HEK293 (cell line): ENCODE data around the gene IP6K3.

ENCODE experiments used
- CTCF ChIA-PET: fragments of 350-600 bp; formaldehyde crosslinking; extraction: SDS; loops from one replicate; lab custom pipeline; 2021; ENCODE audit warnings: antibody characterized with exemption; lab: Yijun Ruan, JAX
- POLR2A ChIA-PET: fragments of 300-600 bp; formaldehyde crosslinking; extraction: SDS; loops from one replicate; lab custom pipeline; 2020; ENCODE audit warnings: antibody characterized with exemption, inconsistent platforms; lab: Yijun Ruan, JAX
- H3K27ac ChIP-seq: fragments of 200-500 bp; sonication (Bioruptor generic); 2 replicates; pipeline ENCODE4 v1.5.1; 2014; ENCODE audit warnings: low read depth, low read length, control low read depth, inconsistent platforms; ENCODE audit errors: extremely low read depth
- H3K36me3 ChIP-seq, 2 experiments: fragments of 200-500 bp in 1 of 2; sonication (Bioruptor generic) in 1 of 2; 1 replicate in 1 of 2; 2 replicates in 1 of 2; pipeline ENCODE4 v1.5.1; 2014 to 2017; ENCODE audit warnings: inconsistent platforms in 2 of 2, low read length in 2 of 2; ENCODE audit not compliant: control insufficient read depth in 2 of 2, insufficient read depth in 1 of 2
- H3K4me1 ChIP-seq: fragments of 200-500 bp; sonication (Bioruptor generic); 2 replicates; pipeline ENCODE4 v1.5.1; 2014; ENCODE audit warnings: mild to moderate bottlenecking, low read length, inconsistent platforms; ENCODE audit not compliant: control insufficient read depth, insufficient read depth
- H3K4me3 ChIP-seq: 2 replicates; pipeline ENCODE4 v1.5.1; 2011; ENCODE audit warnings: low read depth, mild to moderate bottlenecking, control low read depth, low read length, moderate library complexity
- H3K9me3 ChIP-seq: fragments of 200-500 bp; sonication (Bioruptor generic); 2 replicates; pipeline ENCODE4 v1.5.1; 2014; ENCODE audit warnings: low read depth, low read length, inconsistent platforms; ENCODE audit not compliant: control insufficient read depth, insufficient read depth
- CTCF ChIP-seq: fragments of 450-650 bp; formaldehyde crosslinking; IDR thresholded peaks from 2 replicates; pipeline ENCODE4 v1.5.1; 2016; ENCODE audit warnings: missing biosample characterization, missing genetic modification characterization
- EGR2 ChIP-seq: fragments of 450-650 bp; formaldehyde crosslinking; IDR thresholded peaks from 2 replicates; pipeline ENCODE4 v1.5.1; 2016; ENCODE audit warnings: low read depth, missing biosample characterization, missing genetic modification characterization
- GLIS2 ChIP-seq: fragments of 450-650 bp; formaldehyde crosslinking; IDR thresholded peaks from 2 replicates; pipeline ENCODE4 v1.5.1; 2016; ENCODE audit warnings: missing biosample characterization, missing genetic modification characterization
- KLF7 ChIP-seq: fragments of 450-650 bp; formaldehyde crosslinking; IDR thresholded peaks from 2 replicates; pipeline ENCODE4 v1.5.1; 2016; ENCODE audit warnings: missing biosample characterization, missing genetic modification characterization, borderline replicate concordance
- MZF1 ChIP-seq: fragments of 450-650 bp; formaldehyde crosslinking; IDR thresholded peaks from 2 replicates; pipeline ENCODE4 v1.5.1; 2017; ENCODE audit warnings: missing biosample characterization, missing genetic modification characterization, borderline replicate concordance
- PRDM6 ChIP-seq: fragments of 450-650 bp; formaldehyde crosslinking; IDR thresholded peaks from 2 replicates; pipeline ENCODE4 v1.5.1; 2017; ENCODE audit warnings: missing biosample characterization, missing genetic modification characterization
- ZBTB10 ChIP-seq: fragments of 450-650 bp; formaldehyde crosslinking; IDR thresholded peaks from 2 replicates; pipeline ENCODE4 v1.5.1; 2016; ENCODE audit warnings: missing biosample characterization, missing genetic modification characterization
- ZBTB44 ChIP-seq: fragments of 450-650 bp; IDR thresholded peaks from 2 replicates; pipeline ENCODE4 v1.5.1; 2018; ENCODE audit warnings: missing biosample characterization, mild to moderate bottlenecking, missing genetic modification characterization
- ZBTB6 ChIP-seq: fragments of 450-650 bp; formaldehyde crosslinking; IDR thresholded peaks from 2 replicates; pipeline ENCODE4 v1.5.1; 2017; ENCODE audit warnings: missing biosample characterization, missing genetic modification characterization
- ZFP69B ChIP-seq: fragments of 450-650 bp; formaldehyde crosslinking; IDR thresholded peaks from 2 replicates; pipeline ENCODE4 v1.5.1; 2016; ENCODE audit warnings: missing biosample characterization, missing genetic modification characterization
- ZNF112 ChIP-seq: fragments of 450-650 bp; formaldehyde crosslinking; IDR thresholded peaks from 2 replicates; pipeline ENCODE4 v1.5.0; 2017; ENCODE audit warnings: missing biosample characterization, missing genetic modification characterization
- ZNF155 ChIP-seq: fragments of 450-650 bp; formaldehyde crosslinking; IDR thresholded peaks from 2 replicates; pipeline ENCODE4 v1.5.1; 2016; ENCODE audit warnings: missing biosample characterization, missing genetic modification characterization
- ZNF169 ChIP-seq: fragments of 450-650 bp; formaldehyde crosslinking; IDR thresholded peaks from 2 replicates; pipeline ENCODE4 v1.5.1; 2016; ENCODE audit warnings: missing biosample characterization, missing genetic modification characterization
- ZNF175 ChIP-seq: fragments of 450-650 bp; formaldehyde crosslinking; IDR thresholded peaks from 2 replicates; pipeline ENCODE4 v1.5.1; 2016; ENCODE audit warnings: missing biosample characterization, missing genetic modification characterization
- ZNF274 ChIP-seq, 2 experiments: fragments of 200-500 bp in 1 of 2; fragments of 450-650 bp in 1 of 2; sonication (Bioruptor generic) in 1 of 2; formaldehyde crosslinking in 1 of 2; IDR thresholded peaks; 2 replicates each; pipeline versions ENCODE4 v1.5.1 to v1.6.1; 2014 to 2016; ENCODE audit warnings: borderline replicate concordance in 1 of 2, inconsistent platforms in 1 of 2, low read length in 1 of 2, missing biosample characterization in 1 of 2, missing genetic modification characterization in 1 of 2
- ZNF292 ChIP-seq: fragments of 450-650 bp; formaldehyde crosslinking; IDR thresholded peaks from 2 replicates; pipeline ENCODE4 v1.5.1; 2016; ENCODE audit warnings: low read depth, missing biosample characterization, missing genetic modification characterization, borderline replicate concordance
- ZNF324 ChIP-seq: fragments of 450-650 bp; formaldehyde crosslinking; IDR thresholded peaks from 2 replicates; pipeline ENCODE4 v1.5.1; 2016; ENCODE audit warnings: missing biosample characterization, missing genetic modification characterization
- ZNF354C ChIP-seq: fragments of 450-650 bp; formaldehyde crosslinking; IDR thresholded peaks from 2 replicates; pipeline ENCODE4 v1.5.1; 2016; ENCODE audit warnings: missing biosample characterization, missing genetic modification characterization, low read depth, borderline replicate concordance
- ZNF398 ChIP-seq: fragments of 450-650 bp; formaldehyde crosslinking; IDR thresholded peaks from 2 replicates; pipeline ENCODE4 v1.5.1; 2017; ENCODE audit warnings: missing biosample characterization, missing genetic modification characterization
- ZNF48 ChIP-seq: fragments of 450-650 bp; formaldehyde crosslinking; IDR thresholded peaks from 2 replicates; pipeline ENCODE4 v1.5.1; 2016; ENCODE audit warnings: missing biosample characterization, missing genetic modification characterization
- ZNF561 ChIP-seq: fragments of 450-650 bp; IDR thresholded peaks from 2 replicates; pipeline ENCODE4 v1.5.1; 2018; ENCODE audit warnings: missing biosample characterization, missing genetic modification characterization, borderline replicate concordance
- ZNF664 ChIP-seq: fragments of 450-650 bp; formaldehyde crosslinking; IDR thresholded peaks from 2 replicates; pipeline ENCODE4 v1.5.1; 2016; ENCODE audit warnings: missing biosample characterization, missing genetic modification characterization
- ZNF791 ChIP-seq: fragments of 450-650 bp; formaldehyde crosslinking; IDR thresholded peaks from 2 replicates; pipeline ENCODE4 v1.5.1; 2016; ENCODE audit warnings: missing biosample characterization, missing genetic modification characterization
- ZNF837 ChIP-seq: fragments of 450-650 bp; formaldehyde crosslinking; IDR thresholded peaks from 2 replicates; pipeline ENCODE4 v1.5.1; 2016; ENCODE audit warnings: missing biosample characterization, missing genetic modification characterization
- ZSCAN23 ChIP-seq: fragments of 450-650 bp; formaldehyde crosslinking; IDR thresholded peaks from 2 replicates; pipeline ENCODE4 v1.5.1; 2016; ENCODE audit warnings: missing biosample characterization, missing genetic modification characterization
- ZSCAN30 ChIP-seq: fragments of 450-650 bp; IDR thresholded peaks from 2 replicates; pipeline ENCODE4 v1.5.1; 2018; ENCODE audit warnings: missing biosample characterization, mild to moderate bottlenecking, missing genetic modification characterization, moderate library complexity

Gene IP6K3

GRCh38 chr6:33784787-33785186 lies 38.1 kb upstream of the IP6K3 start (continued):
- TF ChIP-seq EGR2 (no peak), ZNF837 (tag by site-specific recombination) (no peak), ZNF398 (tag by site-specific recombination) (no peak), ZNF48 (no peak), ZNF169 (no peak), ZNF175 (tag by site-specific recombination) (no peak), MZF1 (tag by site-specific recombination) (no peak)

GRCh38 chr6:33783781-33784520 lies 37.2 kb upstream of the IP6K3 start:
- no peaks in the 10 kb centered on the region for H3K9me3 ChIP-seq
- ChIA-PET POLR2A (no interaction called here), CTCF (interaction anchor here (1.4 kb wide), 1 partner anchor 13 kb away, joined by 5 read pairs; no protein-coding TSS in a partner anchor)
- peaks cover 9% of the 10 kb centered on the region for H3K4me1 ChIP-seq
- no peak overlapping the region for H3K4me3 ChIP-seq
- TF ChIP-seq ZNF292 (no peak), ZNF791 (no peak), ZNF324 (tag by site-specific recombination) (no peak), ZBTB44 (tag by site-specific recombination) (no peak), ZNF155 (tag by site-specific recombination) (no peak), GLIS2 (tag by site-specific recombination) (no peak), PRDM6 (tag by site-specific recombination) (no peak), ZFP69B (tag by site-specific recombination) (no peak), ZNF561 (tag by site-specific recombination) (no peak), ZNF664 (tag by site-specific recombination) (no peak), ZNF112 (tag by site-specific recombination) (no peak), ZBTB10 (tag by site-specific recombination) (no peak), KLF7 (tag by site-specific recombination) (no peak), ZNF354C (tag by site-specific recombination) (no peak), ZBTB6 (tag by site-specific recombination) (no peak), CTCF (tag by site-specific recombination) (no peak), ZSCAN30 (no peak), ZNF274 (IDR thresholded peaks at IDR 0.05; ENCODE audit: low read length) (no peak), ZNF274 (tag by site-specific recombination; IDR thresholded peaks at IDR 0.05; ENCODE audit: borderline replicate concordance) (no peak), ZSCAN23 (tag by site-specific recombination) (no peak)
- TF ChIP-seq, all 188 proteins: peak for 0
- Histone ChIP-seq H3K27ac (no peak overlapping the region), H3K36me3 (peaks cover 0 to 75% of the 10 kb centered on the region in 2 experiments; a peak in 2 of 3 replicates)
